ENCODE results near the gene RASSF8.

Gene RASSF8

GRCh38 chr12:26127404-26127803 lies 168.9 kb downstream of the RASSF8 start:
- H3K4me3 ChIP-seq (ENCODE audit: low read length): no peak overlapping the region
- H3F3A ChIP-seq (ENCODE audit: control insufficient read depth, insufficient read depth): peaks cover 2% of the 10 kb centered on the region; the same call in 1 of the 2 replicates
- no peak for TF ChIP-seq EZH2phosphoT487 (IDR thresholded peaks at IDR 0.05; ENCODE audit: borderline replicate concordance, low read length)
- TF ChIP-seq CTCF (IDR thresholded peaks at IDR 0.05; ENCODE audit: low read depth, low read length, poor library complexity, severe bottlenecking): no peak
- H3K27me3 ChIP-seq (ENCODE audit: control insufficient read depth, low read length): peaks cover 92% of the 10 kb centered on the region
- H3K4me2 ChIP-seq (ENCODE audit: low read length): no peak overlapping the region
- peaks cover 39% of the 10 kb centered on the region for H3K4me1 ChIP-seq (ENCODE audit: control insufficient read depth, low read length)
- no peaks in the 10 kb centered on the region for H3K9me3 ChIP-seq (ENCODE audit: control insufficient read depth, insufficient read depth, low read length)
- no peaks in the 10 kb centered on the region for H3K79me2 ChIP-seq (ENCODE audit: control insufficient read depth, low read length)
- no peak overlapping the region for H3K27ac ChIP-seq (ENCODE audit: low read depth, low read length)
- H3K36me3 ChIP-seq (ENCODE audit: control insufficient read depth, low read length): no peaks in the 10 kb centered on the region
- H4K20me1 ChIP-seq (ENCODE audit: control insufficient read depth, insufficient read depth, low read depth, low read length): peaks cover 5% of the 10 kb centered on the region; the same call in 1 of the 2 replicates
- H3K9me2 ChIP-seq (replicated peaks; ENCODE audit: control insufficient read depth, low read length): no peaks in the 10 kb centered on the region

- H3K27me3 ChIP-seq (ENCODE audit: control insufficient read depth, low read length): peaks cover 93% of the 10 kb centered on the region
- H3K27ac ChIP-seq (ENCODE audit: low read depth, low read length): no peak overlapping the region
- H4K20me1 ChIP-seq (ENCODE audit: control insufficient read depth, insufficient read depth, low read depth, low read length): peaks cover 5% of the 10 kb centered on the region; the same call in 1 of the 2 replicates
- no peak overlapping the region for H3K4me3 ChIP-seq (ENCODE audit: low read length)
- TF ChIP-seq EZH2phosphoT487 (IDR thresholded peaks at IDR 0.05; ENCODE audit: borderline replicate concordance, low read length) (no peak), CTCF (IDR thresholded peaks at IDR 0.05; ENCODE audit: low read depth, low read length, poor library complexity, severe bottlenecking) (no peak)
- no peaks in the 10 kb centered on the region for H3K36me3 ChIP-seq (ENCODE audit: control insufficient read depth, low read length)
- H3K79me2 ChIP-seq (ENCODE audit: control insufficient read depth, low read length): no peaks in the 10 kb centered on the region
- H3K4me2 ChIP-seq (ENCODE audit: low read length): no peak overlapping the region
- no peaks in the 10 kb centered on the region for H3K9me3 ChIP-seq (ENCODE audit: control insufficient read depth, insufficient read depth, low read length)
- peaks cover 33% of the 10 kb centered on the region for H3K4me1 ChIP-seq (ENCODE audit: control insufficient read depth, low read length)
- peaks cover 2% of the 10 kb centered on the region; the same call in 1 of the 2 replicates for H3F3A ChIP-seq (ENCODE audit: control insufficient read depth, insufficient read depth)
- H3K9me2 ChIP-seq (replicated peaks; ENCODE audit: control insufficient read depth, low read length): no peaks in the 10 kb centered on the region
Measured at GRCh38 chr12:26128168-26128567, 169.7 kb downstream of the RASSF8 start.

All from DOHH2 (cell line).